ENCODE measurements around the gene UBE2E2.

Gene UBE2E2

GRCh38 chr3:23166276-23166675, 36.9 kb upstream of the UBE2E2 start:
- TF ChIP-seq TCF12 (IDR thresholded peaks at IDR 0.05; ENCODE audit: low read depth) (no peak), MAX (IDR thresholded peaks at IDR 0.05) (no peak), NFIC (IDR thresholded peaks at IDR 0.05) (no peak), YY1 (IDR thresholded peaks at IDR 0.05; ENCODE audit: low read depth) (no peak), RAD21 (IDR thresholded peaks at IDR 0.05; ENCODE audit: low read depth) (no peak), EGR1 (IDR thresholded peaks at IDR 0.05) (no peak), TEAD4 (IDR thresholded peaks at IDR 0.05) (no peak)

GRCh38 chr3:23166845-23167244, 36.3 kb upstream of the UBE2E2 start:
- no peak for TF ChIP-seq MAX (IDR thresholded peaks at IDR 0.05)
- no peak for TF ChIP-seq TAF1 (IDR thresholded peaks at IDR 0.05; ENCODE audit: low read depth)
- TF ChIP-seq CEBPB (IDR thresholded peaks at IDR 0.05) = no peak
- TF ChIP-seq EP300 (IDR thresholded peaks at IDR 0.05; ENCODE audit: borderline replicate concordance) = no peak
- no peak for TF ChIP-seq CREB1 (IDR thresholded peaks at IDR 0.05; ENCODE audit: low read depth)
- TF ChIP-seq NFIC (IDR thresholded peaks at IDR 0.05) = no peak

GRCh38 chr3:23169551-23169950, 33.6 kb upstream of the UBE2E2 start:
- no peak for TF ChIP-seq ZBTB7A (IDR thresholded peaks at IDR 0.05; ENCODE audit: low read depth)
- TF ChIP-seq TCF12 (IDR thresholded peaks at IDR 0.05; ENCODE audit: low read depth) = no peak
- TF ChIP-seq NFIC (IDR thresholded peaks at IDR 0.05) = no peak
- TF ChIP-seq CEBPB (IDR thresholded peaks at IDR 0.05) = no peak
- TF ChIP-seq CREB1 (IDR thresholded peaks at IDR 0.05; ENCODE audit: low read depth) = no peak
- no peak for TF ChIP-seq EP300 (IDR thresholded peaks at IDR 0.05; ENCODE audit: borderline replicate concordance)
- no peak for TF ChIP-seq YY1 (IDR thresholded peaks at IDR 0.05; ENCODE audit: low read depth)
- no peak for TF ChIP-seq EGR1 (IDR thresholded peaks at IDR 0.05)
- TF ChIP-seq MAX (IDR thresholded peaks at IDR 0.05) = no peak
- TF ChIP-seq TAF1 (IDR thresholded peaks at IDR 0.05; ENCODE audit: low read depth) = no peak

- TF ChIP-seq CREB1 (IDR thresholded peaks at IDR 0.05; ENCODE audit: low read depth) (no peak), ZBTB7A (IDR thresholded peaks at IDR 0.05; ENCODE audit: low read depth) (no peak), MAX (IDR thresholded peaks at IDR 0.05) (no peak)
Measured at GRCh38 chr3:23170291-23170690, 32.8 kb upstream of the UBE2E2 start.

GRCh38 chr3:23172059-23172458, 31.1 kb upstream of the UBE2E2 start:
- TF ChIP-seq CEBPB (IDR thresholded peaks at IDR 0.05) (no peak), NFIC (IDR thresholded peaks at IDR 0.05) (no peak), RAD21 (IDR thresholded peaks at IDR 0.05; ENCODE audit: low read depth) (no peak), TAF1 (IDR thresholded peaks at IDR 0.05; ENCODE audit: low read depth) (no peak), MAX (IDR thresholded peaks at IDR 0.05) (no peak), YY1 (IDR thresholded peaks at IDR 0.05; ENCODE audit: low read depth) (no peak), EGR1 (IDR thresholded peaks at IDR 0.05) (no peak), REST (IDR thresholded peaks at IDR 0.05; ENCODE audit: low read depth) (no peak)

GRCh38 chr3:23174426-23175039, 28.6 kb upstream of the UBE2E2 start:
- TF ChIP-seq RAD21 (IDR thresholded peaks at IDR 0.05; ENCODE audit: low read depth) = no peak
- TF ChIP-seq ZBTB7A (IDR thresholded peaks at IDR 0.05; ENCODE audit: low read depth) = no peak
- TF ChIP-seq EGR1 (IDR thresholded peaks at IDR 0.05) = no peak
- no peak for TF ChIP-seq NFIC (IDR thresholded peaks at IDR 0.05)
- no peak for TF ChIP-seq REST (IDR thresholded peaks at IDR 0.05; ENCODE audit: low read depth)
- no peak for TF ChIP-seq CEBPB (IDR thresholded peaks at IDR 0.05)
- TF ChIP-seq TEAD4 (IDR thresholded peaks at IDR 0.05) = no peak
- TF ChIP-seq MAX (IDR thresholded peaks at IDR 0.05) = no peak
- no peak for TF ChIP-seq TAF1 (IDR thresholded peaks at IDR 0.05; ENCODE audit: low read depth)
- TF ChIP-seq FOXM1 (IDR thresholded peaks at IDR 0.05; ENCODE audit: borderline replicate concordance, low read depth) = no peak
- no peak for TF ChIP-seq TCF12 (IDR thresholded peaks at IDR 0.05; ENCODE audit: low read depth)
- no peak for TF ChIP-seq USF1 (IDR thresholded peaks at IDR 0.05)
- TF ChIP-seq EP300 (IDR thresholded peaks at IDR 0.05; ENCODE audit: borderline replicate concordance) = no peak
- TF ChIP-seq YY1 (IDR thresholded peaks at IDR 0.05; ENCODE audit: low read depth) = no peak
- TF ChIP-seq CREB1 (IDR thresholded peaks at IDR 0.05; ENCODE audit: low read depth) = no peak

All from Ishikawa (cell line).